Measurements from ENCODE around the gene ABHD17A.

The ABHD17A gene

DNA sequence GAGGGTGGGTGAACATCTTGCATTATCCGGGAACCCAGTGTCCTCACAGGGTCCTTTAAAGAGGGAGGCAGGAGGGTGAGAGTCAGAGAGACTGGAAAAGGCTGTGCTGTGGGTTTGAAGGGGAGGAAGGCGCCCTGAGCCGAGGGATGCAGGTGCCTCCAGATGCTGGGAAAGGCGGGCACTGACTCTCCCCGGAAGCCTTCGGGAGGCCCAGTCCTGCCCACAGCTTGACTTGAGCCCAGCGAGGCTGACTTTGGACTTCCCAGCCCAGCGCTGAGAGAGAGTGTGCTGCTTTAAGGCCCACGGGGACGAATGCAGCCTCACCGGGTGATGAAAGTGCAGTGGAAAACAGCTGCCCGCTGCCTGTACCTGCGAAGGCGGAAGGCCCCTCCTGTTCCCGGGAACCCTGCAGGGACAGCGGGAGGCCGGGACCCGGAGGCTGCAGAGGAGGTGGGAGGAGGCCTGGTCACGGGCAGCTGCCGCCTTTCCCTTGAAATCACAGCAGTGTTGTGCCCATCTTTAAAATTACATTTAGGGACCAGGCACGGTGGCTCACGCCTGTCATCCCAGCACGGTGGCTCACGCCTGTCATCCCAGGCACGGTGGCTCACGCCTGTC is 53.1 kb downstream of the ABHD17A start:
- no peak for DNase-seq

GRCh38 chr19:1830978-1831377 is 54.3 kb downstream of the ABHD17A start:
- no peak for DNase-seq

DNA sequence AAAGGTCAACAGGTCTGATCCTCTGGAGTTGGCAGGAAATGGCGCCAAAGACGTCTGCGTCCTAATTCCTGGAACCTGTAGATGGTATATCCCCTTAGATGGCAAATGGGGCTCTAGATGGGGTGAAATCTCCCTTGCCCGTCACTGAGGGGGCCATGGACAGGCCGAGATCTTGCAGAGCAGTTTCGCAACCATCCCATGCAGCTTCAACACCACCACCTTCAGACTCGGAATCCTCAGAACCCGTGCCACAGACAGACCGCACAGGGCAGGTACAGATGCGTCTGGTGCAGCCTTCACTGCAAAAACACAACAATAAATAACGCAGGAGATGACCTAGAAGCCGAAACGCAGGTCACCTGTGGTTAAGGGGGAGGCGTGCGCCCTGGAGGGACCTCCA is 54.7 kb downstream of the ABHD17A start:
- DNase-seq: no peak

GRCh38 chr19:1829958-1830357 is 55.3 kb downstream of the ABHD17A start:
- no peak for DNase-seq

DNA sequence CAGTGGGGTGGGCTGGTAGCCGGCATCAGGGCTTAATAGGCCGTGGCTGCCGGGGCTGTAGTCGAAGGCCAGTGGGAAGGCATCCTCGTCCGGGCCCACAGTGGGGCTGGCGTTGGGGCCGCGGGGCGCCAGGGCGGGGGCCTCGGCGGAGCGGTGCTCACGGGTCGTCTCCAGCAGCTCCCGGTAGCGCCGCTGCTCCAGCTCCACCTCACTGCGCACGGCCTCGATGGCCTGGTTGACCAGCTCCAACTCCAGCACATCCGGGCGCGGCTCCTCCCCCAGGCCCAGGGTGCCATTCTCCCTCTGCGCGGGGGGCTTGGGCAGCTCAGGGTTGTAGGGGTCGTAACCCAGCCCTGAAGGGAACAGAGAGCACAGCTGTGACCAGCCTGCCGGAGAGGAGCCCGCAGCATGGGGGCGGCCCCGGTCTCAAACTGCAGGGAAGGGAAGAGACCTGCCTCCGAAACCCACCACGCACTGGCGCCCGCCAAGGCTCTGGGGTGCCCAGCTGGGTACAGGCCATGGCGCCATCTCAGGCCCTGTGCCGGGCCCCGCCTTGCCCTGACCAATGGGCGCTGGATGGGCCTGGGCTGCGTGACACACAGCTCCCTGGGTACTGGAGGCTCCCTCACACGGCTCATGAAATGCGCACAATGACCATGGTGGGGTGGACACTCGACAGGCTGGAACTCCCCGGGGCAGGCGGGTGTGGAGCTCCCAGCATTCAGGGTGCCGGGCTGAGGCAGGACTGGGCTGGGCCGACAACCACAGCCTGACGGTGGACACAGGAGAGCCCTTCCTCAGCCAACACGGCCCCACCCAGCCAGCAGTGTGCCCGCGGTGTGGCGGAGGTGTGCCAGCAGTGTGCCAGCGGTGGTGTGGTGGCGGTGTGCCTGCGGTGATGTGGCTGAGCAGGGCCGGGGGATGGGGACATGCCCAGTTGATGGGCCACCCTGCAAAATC is 56.7 kb downstream of the ABHD17A start:
- DNase-seq: no peak

- no peak for DNase-seq
These were observed 57.6 kb downstream of the ABHD17A start for GRCh38 chr19:1827566-1828278.

Data from NCI-H524 (cell line).